GM21786 (cell line): ENCODE results near the gene SDHA.
"Not testable (repeated sequence)": the region's sequence is repeated elsewhere in the genome, so short reads cannot be mapped to it uniquely, and the experiment has no call there.

Experiments
- ATAC-seq: cut with Tn5 transposase; IDR thresholded peaks from one replicate; pipeline ENCODE4 v1.9.1; 2021; ENCODE audit not compliant: unreplicated experiment

SDHA gene

DNA sequence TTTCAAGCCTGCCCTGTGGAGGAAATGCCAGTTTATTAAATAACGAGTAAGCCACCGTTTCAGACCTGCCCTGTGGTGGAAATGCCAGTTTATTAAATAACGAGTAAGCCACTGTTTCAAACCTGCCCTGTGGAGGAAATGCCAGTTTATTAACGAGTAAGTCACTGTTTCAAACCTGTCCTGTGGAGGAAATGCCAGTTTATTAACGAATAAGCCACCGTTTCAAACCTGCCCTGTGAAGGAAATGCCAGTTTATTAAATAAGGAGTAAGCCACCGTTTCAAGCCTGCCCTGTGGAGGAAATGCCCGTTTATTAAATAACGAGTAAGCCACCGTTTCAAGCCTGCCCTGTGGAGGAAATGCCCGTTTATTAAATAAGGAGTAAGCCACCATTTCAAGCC, 33.9 kb downstream of the SDHA start:
- ATAC-seq = not testable (repeated sequence)

DNA sequence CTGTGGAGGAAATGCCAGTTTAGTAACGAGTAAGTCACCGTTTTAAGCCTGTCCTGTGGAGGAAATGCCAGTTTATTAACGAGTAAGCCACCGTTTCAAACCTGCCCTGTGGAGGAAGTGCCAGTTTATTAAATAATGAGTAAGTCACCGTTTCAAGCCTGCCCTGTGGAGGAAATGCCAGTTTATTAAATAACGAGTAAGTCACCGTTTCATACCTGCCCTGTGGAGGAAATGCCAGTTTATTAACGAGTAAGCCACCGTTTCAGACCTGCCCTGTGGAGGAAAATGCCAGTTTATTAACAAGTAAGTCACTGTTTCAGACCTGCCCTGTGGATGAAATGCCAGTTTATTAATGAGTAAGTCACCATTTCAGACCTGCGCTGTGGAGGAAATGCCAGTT, 34.4 kb downstream of the SDHA start:
- ATAC-seq = no peak

GRCh38 chr5:254322-254721, 36.2 kb downstream of the SDHA start:
- ATAC-seq = not testable (repeated sequence)

GRCh38 chr5:255116-255515, 37.0 kb downstream of the SDHA start:
- not testable (repeated sequence) for ATAC-seq

GRCh38 chr5:256347-256746, 38.2 kb downstream of the SDHA start:
- not testable (repeated sequence) for ATAC-seq

- ATAC-seq = no peak
Measured at GRCh38 chr5:257148-257547, 39.0 kb downstream of the SDHA start.

DNA sequence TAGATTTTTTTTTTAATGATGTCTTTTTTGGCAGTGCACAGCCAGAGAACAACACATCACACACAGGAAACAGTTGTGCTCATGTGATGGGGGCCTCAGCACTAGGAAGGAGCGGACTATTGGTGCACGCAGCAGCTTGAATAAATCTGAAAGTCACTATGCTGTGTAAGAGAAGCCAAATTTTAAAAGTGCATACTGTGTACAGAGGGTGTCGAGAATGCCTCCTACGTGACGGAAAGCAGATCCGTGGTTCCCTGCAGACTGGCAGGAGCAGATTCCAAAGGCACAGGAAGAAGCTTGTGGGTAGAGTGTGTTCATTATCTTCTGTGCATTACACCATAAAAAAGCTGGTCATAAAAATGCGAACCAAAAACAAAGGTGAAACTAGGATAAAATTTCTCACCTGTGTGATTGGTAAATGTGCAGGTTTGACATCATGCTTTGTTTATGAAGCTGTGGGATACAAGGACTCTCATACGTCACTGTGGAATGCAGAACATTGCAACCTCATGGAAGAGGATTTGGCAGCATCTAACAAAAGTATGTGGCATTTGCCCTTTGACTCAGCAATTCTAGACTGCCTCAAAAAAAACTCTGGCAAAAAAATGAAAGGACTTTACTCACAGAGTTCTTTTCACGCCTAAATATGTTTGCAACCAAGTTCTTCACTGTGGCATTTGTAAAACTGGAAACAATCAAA, 45.3 kb downstream of the SDHA start:
- ATAC-seq = not testable (repeated sequence)

DNA sequence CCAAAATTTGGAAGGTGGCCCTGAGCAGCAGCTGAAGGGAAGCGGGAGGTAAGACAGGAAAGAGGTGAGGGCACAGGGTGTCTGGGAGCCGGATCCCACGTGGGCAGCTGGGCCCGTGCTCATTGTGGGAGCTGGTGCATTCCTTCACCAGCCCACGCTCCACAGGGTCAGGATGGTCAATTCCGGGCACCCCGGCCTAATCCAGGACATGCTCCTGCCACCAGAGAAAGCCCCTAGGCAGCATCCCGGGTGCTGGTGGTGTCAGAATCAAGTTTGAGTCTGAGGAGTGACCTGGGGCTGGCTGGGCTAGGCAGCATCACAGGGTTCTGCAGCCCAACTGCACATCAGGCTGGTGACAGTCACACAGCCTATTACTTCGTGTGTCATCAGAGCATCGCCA, 46.2 kb downstream of the SDHA start:
- no peak for ATAC-seq

DNA sequence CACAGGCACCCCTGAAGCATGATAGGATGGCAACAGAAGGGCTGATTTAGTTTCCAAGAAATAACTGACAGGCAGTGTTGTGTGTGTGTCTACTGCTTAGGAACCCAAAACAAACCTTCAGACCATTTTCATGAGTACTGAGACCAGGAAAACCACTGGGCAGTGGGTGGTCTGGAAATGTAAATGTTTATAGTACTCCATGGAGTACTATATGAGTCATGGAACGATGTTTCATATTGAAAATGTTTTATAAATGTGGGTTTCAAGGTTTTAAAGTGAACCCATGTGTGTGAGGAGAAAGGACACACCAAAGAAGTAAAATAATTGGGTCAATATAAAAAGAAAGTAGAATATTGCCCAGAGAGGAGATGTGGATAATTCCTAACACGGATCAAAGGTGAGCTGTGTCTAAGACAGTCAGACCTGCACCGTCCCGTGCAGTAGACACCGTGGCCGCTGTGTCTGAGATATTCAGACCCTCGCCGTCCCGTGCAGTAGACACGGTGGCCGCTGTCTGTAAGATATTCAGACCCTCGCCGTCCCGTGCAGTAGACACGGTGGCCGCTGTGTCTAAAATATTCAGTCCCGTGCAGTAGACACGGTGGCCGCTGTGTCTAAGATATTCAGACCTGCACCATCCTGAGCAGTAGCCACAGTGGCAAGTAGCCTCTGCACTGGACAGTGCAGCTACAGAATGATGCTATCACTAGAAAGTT, 48.3 kb downstream of the SDHA start:
- not testable (repeated sequence) for ATAC-seq

DNA sequence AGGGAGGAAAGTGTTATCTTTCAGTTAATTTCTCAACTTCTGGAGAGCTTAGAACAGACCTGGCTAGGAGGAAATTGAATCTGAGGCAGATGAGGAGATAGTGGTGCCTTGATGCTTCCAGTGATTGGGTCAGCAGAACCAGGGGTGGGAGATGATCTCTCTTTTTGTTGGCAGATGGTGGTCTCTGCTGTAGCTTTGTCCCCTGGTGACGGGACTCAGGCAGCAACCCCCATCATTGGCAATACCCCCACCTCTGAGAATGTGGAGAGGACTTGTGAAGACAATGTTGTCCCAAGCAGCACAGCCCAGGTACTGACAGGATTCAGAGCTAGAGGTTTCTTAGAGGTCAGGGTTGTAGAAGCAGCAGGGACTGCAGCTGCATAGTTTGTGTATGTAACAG, 49.6 kb downstream of the SDHA start:
- no peak for ATAC-seq

- ATAC-seq = no peak
Measured at GRCh38 chr5:270340-270739, 52.2 kb downstream of the SDHA start.

GRCh38 chr5:271828-272167, 53.7 kb downstream of the SDHA start:
- ATAC-seq = not testable (repeated sequence)

DNA sequence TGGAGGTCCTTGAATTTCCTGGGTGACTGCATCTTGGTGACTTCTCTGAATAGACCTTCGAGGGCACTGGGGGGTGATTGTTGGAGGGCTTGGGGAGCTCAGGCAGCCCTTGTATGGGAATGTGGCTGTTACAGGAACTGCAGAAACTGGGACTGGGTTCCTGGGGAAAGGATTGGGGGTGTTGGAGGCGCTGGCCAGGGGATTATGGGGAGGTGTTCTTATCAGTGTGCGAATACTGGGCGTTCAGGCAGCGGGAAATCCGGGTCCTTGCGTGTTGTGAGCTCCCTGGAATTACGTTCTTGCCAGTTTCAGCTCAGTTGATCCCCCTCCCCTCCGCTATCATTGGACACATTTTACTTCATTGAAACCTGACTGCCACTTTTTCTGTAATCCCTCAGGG, 55.0 kb downstream of the SDHA start:
- not testable (repeated sequence) for ATAC-seq

- ATAC-seq = not testable (repeated sequence)
Measured at GRCh38 chr5:273491-273890, 55.4 kb downstream of the SDHA start.

GRCh38 chr5:274346-274745, 56.2 kb downstream of the SDHA start:
- not testable (repeated sequence) for ATAC-seq

DNA sequence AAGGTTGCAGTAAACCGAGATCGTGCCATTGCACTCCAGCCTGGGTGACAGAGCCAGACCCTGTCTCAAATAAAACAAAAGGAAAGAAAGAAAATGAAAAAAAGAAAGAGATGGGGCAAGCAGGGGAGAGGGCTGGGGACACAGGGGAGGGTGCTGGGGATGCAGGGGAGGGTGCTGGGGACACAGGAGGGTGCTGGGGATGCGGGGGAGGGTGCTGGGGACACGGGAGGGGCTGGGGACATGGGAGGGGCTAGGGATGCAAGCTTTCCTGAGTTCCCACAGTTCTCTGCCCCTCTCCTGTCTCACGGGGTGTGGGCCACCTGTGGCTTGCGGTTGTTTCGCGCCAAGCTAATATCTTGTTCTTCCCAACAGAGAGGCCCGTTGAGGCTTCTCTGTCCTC, 60.5 kb downstream of the SDHA start:
- ATAC-seq = no peak

DNA sequence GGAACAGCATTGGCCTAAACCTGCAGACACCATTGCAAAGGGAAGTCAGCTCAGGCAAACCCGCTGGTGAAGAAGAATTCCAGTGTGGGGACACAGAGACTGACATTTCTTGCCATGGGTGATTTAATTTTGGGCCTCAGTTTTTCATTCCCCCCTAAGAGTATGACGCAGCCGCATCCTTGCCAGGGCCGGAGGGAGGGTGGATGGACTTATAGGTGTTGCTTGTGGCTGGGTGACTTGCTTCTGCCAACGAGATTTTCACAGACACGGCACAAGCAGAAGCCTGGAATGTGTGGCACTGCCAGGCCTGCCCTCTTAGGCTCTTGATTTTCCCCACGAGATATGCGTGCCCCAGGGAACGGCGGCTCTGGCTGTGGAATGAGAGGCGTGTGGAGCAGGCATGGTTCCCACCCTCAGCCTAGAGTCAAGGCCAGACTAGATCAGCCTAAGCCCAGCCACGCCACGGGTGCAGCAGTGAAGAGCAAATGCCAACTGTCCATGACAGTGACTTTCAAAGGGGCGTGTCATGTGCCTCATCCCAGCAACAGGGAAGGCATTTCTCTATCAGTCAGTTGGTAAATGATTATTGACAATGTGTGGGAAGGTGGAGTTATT, 61.0 kb downstream of the SDHA start:
- ATAC-seq = not testable (repeated sequence)

DNA sequence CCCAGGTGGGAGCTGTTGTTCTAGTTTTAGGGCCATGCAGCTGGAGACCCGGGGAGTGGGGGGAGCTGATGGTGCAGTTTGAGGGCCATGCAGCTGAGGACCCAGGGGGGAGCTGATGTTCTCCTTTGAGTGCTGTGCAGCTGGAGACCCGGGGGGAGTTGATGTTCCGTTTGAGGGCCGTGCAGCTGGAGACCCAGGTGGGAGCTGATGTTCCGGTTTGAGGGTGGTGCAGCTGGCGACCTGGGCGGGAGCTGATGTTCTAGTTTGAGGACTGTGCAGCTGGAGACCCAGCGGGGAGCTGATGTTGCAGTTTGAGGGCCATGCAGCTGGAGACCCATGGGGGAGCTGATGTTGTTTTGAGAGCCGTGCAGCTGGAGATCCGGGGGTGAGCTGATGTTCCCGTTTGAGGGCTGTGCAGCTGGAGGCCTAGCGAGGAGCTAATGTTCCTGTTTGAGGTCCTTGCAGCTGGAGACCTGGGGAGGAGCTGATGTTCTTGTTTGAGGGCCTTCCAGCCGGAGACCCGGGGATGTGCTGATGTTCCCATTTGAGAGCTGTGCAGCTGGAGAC, 68.0 kb downstream of the SDHA start:
- ATAC-seq = no peak

DNA sequence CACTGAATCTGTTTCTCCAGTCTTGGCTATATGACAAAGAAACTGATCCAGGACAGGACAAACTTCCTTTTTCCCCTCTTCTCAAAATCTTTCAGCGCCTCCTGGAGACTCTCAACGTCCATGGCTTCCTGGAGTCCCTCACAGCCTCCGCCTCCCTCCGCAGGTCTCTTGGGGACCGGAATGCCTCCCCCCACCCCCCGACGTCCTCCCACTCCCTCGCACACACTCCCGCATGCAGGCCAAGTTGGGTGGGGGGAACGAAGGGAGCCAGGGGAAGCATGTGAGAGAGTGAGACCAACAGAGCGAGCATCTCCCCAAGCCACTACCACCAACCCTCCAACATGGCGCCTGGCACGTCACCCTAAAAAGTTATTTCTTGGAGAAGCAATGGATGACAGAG, 72.1 kb downstream of the SDHA start:
- not testable (repeated sequence) for ATAC-seq

DNA sequence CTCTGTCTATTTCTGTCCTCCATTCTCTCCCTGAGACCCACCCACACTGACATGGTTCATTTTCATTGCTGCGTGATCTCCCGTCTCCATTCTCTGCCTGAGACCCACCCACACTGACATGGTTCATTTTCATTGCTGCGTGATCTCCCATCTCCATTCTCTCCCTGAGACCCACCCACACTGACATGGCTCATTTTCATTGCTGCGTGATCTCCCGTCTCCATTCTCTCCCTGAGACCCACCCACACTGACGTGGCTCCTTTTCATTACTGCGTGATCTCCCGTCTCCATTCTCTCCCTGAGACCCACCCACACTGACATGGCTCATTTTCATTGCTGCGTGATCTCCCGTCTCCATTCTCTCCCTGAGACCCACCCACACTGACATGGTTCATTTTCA, 73.2 kb downstream of the SDHA start:
- not testable (repeated sequence) for ATAC-seq

- ATAC-seq = not testable (repeated sequence)
Measured at GRCh38 chr5:294788-295187, 76.7 kb downstream of the SDHA start.

GRCh38 chr5:296207-296606, 78.1 kb downstream of the SDHA start:
- not testable (repeated sequence) for ATAC-seq
